ENCODE measurements around the gene AMOT.

Gene AMOT

GRCh38 chrX:112812741-112813140 is 27.9 kb downstream of the AMOT start:
- Histone ChIP-seq H3K27ac (ENCODE audit: low read depth, low read length) (no peak overlapping the region), H3K9ac (ENCODE audit: low read length) (no peak overlapping the region), H3F3A (ENCODE audit: insufficient read depth) (no peaks in the 10 kb centered on the region), H2AFZ (ENCODE audit: low read depth, low read length, severe bottlenecking) (no peak overlapping the region), H3K36me3 (ENCODE audit: low read length) (no peaks in the 10 kb centered on the region), H3K9me2 (replicated peaks; ENCODE audit: insufficient read depth, low read length) (no peaks in the 10 kb centered on the region), H3K4me3 (ENCODE audit: insufficient read depth, low read length, poor library complexity, severe bottlenecking) (no peak overlapping the region), H3K79me2 (ENCODE audit: insufficient read depth, low read length) (no peaks in the 10 kb centered on the region), H3K9me3 (ENCODE audit: insufficient read depth, low read length) (no peaks in the 10 kb centered on the region), H4K20me1 (ENCODE audit: low read depth, low read length) (no peaks in the 10 kb centered on the region), H3K27me3 (ENCODE audit: low read length) (no peaks in the 10 kb centered on the region), H3K4me2 (ENCODE audit: low read depth, low read length, poor library complexity, severe bottlenecking) (no peak overlapping the region)
- TF ChIP-seq, protein P1, sequence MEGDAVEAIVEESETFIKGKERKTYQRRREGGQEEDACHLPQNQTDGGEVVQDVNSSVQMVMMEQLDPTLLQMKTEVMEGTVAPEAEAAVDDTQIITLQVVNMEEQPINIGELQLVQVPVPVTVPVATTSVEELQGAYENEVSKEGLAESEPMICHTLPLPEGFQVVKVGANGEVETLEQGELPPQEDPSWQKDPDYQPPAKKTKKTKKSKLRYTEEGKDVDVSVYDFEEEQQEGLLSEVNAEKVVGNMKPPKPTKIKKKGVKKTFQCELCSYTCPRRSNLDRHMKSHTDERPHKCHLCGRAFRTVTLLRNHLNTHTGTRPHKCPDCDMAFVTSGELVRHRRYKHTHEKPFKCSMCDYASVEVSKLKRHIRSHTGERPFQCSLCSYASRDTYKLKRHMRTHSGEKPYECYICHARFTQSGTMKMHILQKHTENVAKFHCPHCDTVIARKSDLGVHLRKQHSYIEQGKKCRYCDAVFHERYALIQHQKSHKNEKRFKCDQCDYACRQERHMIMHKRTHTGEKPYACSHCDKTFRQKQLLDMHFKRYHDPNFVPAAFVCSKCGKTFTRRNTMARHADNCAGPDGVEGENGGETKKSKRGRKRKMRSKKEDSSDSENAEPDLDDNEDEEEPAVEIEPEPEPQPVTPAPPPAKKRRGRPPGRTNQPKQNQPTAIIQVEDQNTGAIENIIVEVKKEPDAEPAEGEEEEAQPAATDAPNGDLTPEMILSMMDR (IDR thresholded peaks at IDR 0.05; ENCODE audit: insufficient read depth, low read length, poor library complexity, severe bottlenecking) = no peak
- TF ChIP-seq EZH2phosphoT487 (conservative IDR thresholded peaks at IDR 0.05; ENCODE audit: low read length) = no peak

DNA sequence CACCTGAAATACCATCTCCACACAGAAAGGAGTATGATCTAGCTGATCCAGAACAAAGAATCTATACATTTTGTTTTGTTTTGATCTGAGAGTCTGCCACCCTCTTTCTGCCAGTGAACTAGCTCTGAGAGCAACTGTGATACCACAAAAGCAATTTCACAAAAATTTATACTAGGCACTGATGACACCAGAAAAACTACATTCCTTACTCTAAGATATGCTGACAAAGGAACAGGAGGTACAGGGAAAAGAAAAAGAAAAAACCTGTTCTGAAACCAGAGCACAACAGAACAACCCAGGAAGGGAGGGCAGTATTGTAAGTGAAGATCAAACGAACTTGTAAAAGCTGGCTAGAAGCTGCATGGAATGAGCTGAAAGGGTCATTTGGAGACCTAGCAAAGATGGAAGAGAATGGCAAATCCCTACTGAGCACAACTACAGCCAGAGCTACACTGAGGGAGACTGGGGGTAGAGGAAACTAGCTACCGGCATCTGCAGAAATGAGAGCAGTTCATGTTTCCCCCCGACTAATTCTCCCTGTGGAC is 31.9 kb downstream of the AMOT start:
- Histone ChIP-seq H3K9me3 (ENCODE audit: insufficient read depth, low read length) (no peaks in the 10 kb centered on the region), H3K9me2 (replicated peaks; ENCODE audit: insufficient read depth, low read length) (no peaks in the 10 kb centered on the region), H4K20me1 (ENCODE audit: low read depth, low read length) (no peaks in the 10 kb centered on the region), H3K9ac (ENCODE audit: low read length) (no peak overlapping the region), H2AFZ (ENCODE audit: low read depth, low read length, severe bottlenecking) (no peak overlapping the region), H3K4me2 (ENCODE audit: low read depth, low read length, poor library complexity, severe bottlenecking) (no peak overlapping the region), H3K36me3 (ENCODE audit: low read length) (no peaks in the 10 kb centered on the region), H3F3A (ENCODE audit: insufficient read depth) (no peaks in the 10 kb centered on the region), H3K79me2 (ENCODE audit: insufficient read depth, low read length) (no peaks in the 10 kb centered on the region), H3K27me3 (ENCODE audit: low read length) (no peaks in the 10 kb centered on the region), H3K4me3 (ENCODE audit: insufficient read depth, low read length, poor library complexity, severe bottlenecking) (no peak overlapping the region), H3K27ac (ENCODE audit: low read depth, low read length) (no peak overlapping the region)
- no peak for TF ChIP-seq EZH2phosphoT487 (conservative IDR thresholded peaks at IDR 0.05; ENCODE audit: low read length)
- TF ChIP-seq, protein P1 (IDR thresholded peaks at IDR 0.05; ENCODE audit: insufficient read depth, low read length, poor library complexity, severe bottlenecking) = no peak

GRCh38 chrX:112808007-112808406 is 32.6 kb downstream of the AMOT start:
- H3K36me3 ChIP-seq (ENCODE audit: low read length) = no peaks in the 10 kb centered on the region

More at GRCh38 chrX:112808007-112808406, 32.6 kb downstream of the AMOT start:
- no peak overlapping the region for H3K4me3 ChIP-seq (ENCODE audit: insufficient read depth, low read length, poor library complexity, severe bottlenecking)
- H3K9me3 ChIP-seq (ENCODE audit: insufficient read depth, low read length) = no peaks in the 10 kb centered on the region
- no peak overlapping the region for H2AFZ ChIP-seq (ENCODE audit: low read depth, low read length, severe bottlenecking)
- H3K27ac ChIP-seq (ENCODE audit: low read depth, low read length) = no peak overlapping the region
- no peaks in the 10 kb centered on the region for H3K9me2 ChIP-seq (replicated peaks; ENCODE audit: insufficient read depth, low read length)
- H3K79me2 ChIP-seq (ENCODE audit: insufficient read depth, low read length) = no peaks in the 10 kb centered on the region
- no peaks in the 10 kb centered on the region for H3K27me3 ChIP-seq (ENCODE audit: low read length)
- TF ChIP-seq, protein P1 (IDR thresholded peaks at IDR 0.05; ENCODE audit: insufficient read depth, low read length, poor library complexity, severe bottlenecking) = no peak
- TF ChIP-seq EZH2phosphoT487 (conservative IDR thresholded peaks at IDR 0.05; ENCODE audit: low read length) = no peak
- H3K4me2 ChIP-seq (ENCODE audit: low read depth, low read length, poor library complexity, severe bottlenecking) = no peak overlapping the region
- no peak overlapping the region for H3K9ac ChIP-seq (ENCODE audit: low read length)
- no peaks in the 10 kb centered on the region for H3F3A ChIP-seq (ENCODE audit: insufficient read depth)
- no peaks in the 10 kb centered on the region for H4K20me1 ChIP-seq (ENCODE audit: low read depth, low read length)

Measured in SU-DHL-6 (cell line).